Measurements from ENCODE around the gene SLC18A3. TPM values are rescaled to one million over a fixed set of nuclear protein-coding genes. Genes with fewer than 3 reads are reported as not detected.

SLC18A3 gene
- polyA plus RNA-seq, 1 of the 3 experiments (the other 2 are of a cell fraction) = 1.7 TPM

DNA sequence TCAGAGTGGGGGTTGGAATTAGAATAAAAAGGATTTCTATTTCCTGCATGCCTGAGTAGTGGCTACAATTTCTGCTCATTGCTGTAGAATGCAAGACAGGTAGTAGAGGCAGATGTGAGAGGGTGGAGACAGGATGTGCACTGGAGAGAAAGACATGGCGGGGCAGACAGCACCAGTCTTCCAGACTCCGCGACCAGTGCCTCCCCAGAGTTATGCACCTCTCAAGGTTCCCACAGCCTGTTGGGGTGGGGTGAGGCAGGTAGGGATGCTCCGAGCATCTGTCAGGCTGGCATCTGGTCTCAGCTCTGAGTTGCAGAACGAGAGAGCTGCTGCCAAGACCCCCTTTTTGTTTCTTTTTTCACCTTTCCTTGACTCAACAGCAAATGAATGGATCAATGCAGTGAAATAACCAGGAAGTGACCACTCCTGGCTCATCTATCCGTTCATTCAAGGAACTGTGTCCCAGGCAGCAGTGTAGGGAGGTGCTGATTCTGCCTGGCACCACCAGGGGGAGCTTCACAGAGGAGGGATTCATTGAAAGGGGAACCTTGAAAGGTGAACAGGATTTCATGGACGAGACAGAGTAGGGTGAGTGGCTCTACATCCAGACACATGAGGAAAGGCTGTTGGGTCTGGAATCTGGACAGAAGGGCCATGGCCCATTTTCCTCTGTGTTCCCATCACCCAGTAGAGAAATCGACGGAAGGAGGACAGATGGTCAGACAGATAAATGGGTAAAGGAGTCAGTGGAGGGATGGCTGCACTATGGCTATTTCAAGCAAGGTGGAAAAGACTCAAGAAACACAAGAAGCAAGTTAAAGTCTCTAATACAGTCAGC is 17.2 kb upstream of the SLC18A3 start:
- Histone ChIP-seq H3K4me3 (ENCODE audit: low read depth in 2 of 2, low read length in 1 of 2) (no peak overlapping the region; a peak in 1 of 4 replicates), H3K79me2 (ENCODE audit: insufficient read depth) (no peaks in the 10 kb centered on the region), H3K4me1 (ENCODE audit: control insufficient read depth in 1 of 2, insufficient read depth in 2 of 2, low read depth in 1 of 2, low read length in 1 of 2) (peaks cover 0 to 10% of the 10 kb centered on the region in 2 experiments; a peak in 1 of 4 replicates), H3K9ac (no peak overlapping the region), H3K4me2 (no peak overlapping the region), H3K9me3 (no peaks in the 10 kb centered on the region), H3F3A (replicated peaks; ENCODE audit: insufficient read depth) (no peaks in the 10 kb centered on the region), H3K27me3 (ENCODE audit: insufficient read depth) (no peaks in the 10 kb centered on the region), H2AFZ (ENCODE audit: low read depth) (no peak overlapping the region; the same call in 1 of the 2 replicates), H3K27ac (ENCODE audit: low read depth in 2 of 2, low read length in 1 of 2) (no peak overlapping the region), H4K20me1 (ENCODE audit: insufficient read depth) (no peaks in the 10 kb centered on the region), H3K9me2 (no peaks in the 10 kb centered on the region), H3K36me3 (replicated peaks in 1 of 2; ENCODE audit: control insufficient read depth in 1 of 2, insufficient read depth in 2 of 2, low read length in 1 of 2) (no peaks in the 10 kb centered on the region)
- CTCF ChIA-PET = interaction anchor here (0.6 to 4.0 kb wide), 51 partner anchors 9 to 937 kb away, joined by 3 to 32 read pairs (median 4); partner anchors contain the start of genes ERCC6 and OGDHL
- POLR2A ChIA-PET = no interaction called here
- TF ChIP-seq GATA2 (CRISPR knock-in tag; IDR thresholded peaks at IDR 0.05) = no peak
- TF ChIP-seq, protein P1, sequence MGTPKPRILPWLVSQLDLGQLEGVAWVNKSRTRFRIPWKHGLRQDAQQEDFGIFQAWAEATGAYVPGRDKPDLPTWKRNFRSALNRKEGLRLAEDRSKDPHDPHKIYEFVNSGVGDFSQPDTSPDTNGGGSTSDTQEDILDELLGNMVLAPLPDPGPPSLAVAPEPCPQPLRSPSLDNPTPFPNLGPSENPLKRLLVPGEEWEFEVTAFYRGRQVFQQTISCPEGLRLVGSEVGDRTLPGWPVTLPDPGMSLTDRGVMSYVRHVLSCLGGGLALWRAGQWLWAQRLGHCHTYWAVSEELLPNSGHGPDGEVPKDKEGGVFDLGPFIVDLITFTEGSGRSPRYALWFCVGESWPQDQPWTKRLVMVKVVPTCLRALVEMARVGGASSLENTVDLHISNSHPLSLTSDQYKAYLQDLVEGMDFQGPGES (IDR thresholded peaks at IDR 0.05; ENCODE audit: low read depth, low read length) = no peak
- TF ChIP-seq RCOR1 (IDR thresholded peaks at IDR 0.05; ENCODE audit: low read length) = 0 out of 2 replicates have a peak, but pooled peaks have one; percentile 8
- peak; percentile 72 for TF ChIP-seq RAD21 (IDR thresholded peaks at IDR 0.05; ENCODE audit: low read length)
- TF ChIP-seq FOSL2 (IDR thresholded peaks at IDR 0.05; ENCODE audit: borderline replicate concordance, low read depth) = no peak
- peak; percentile 85 for TF ChIP-seq SMC3 (IDR thresholded peaks at IDR 0.05; ENCODE audit: low read depth, low read length)
- peak; percentile 95 for TF ChIP-seq CTCF (IDR thresholded peaks at IDR 0.05)
- no peak for TF ChIP-seq TCF12 (IDR thresholded peaks at IDR 0.05)
- TF ChIP-seq, protein P2, sequence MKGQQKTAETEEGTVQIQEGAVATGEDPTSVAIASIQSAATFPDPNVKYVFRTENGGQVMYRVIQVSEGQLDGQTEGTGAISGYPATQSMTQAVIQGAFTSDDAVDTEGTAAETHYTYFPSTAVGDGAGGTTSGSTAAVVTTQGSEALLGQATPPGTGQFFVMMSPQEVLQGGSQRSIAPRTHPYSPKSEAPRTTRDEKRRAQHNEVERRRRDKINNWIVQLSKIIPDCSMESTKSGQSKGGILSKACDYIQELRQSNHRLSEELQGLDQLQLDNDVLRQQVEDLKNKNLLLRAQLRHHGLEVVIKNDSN (IDR thresholded peaks at IDR 0.05; ENCODE audit: borderline replicate concordance, low read depth) = no peak
- DNase-seq = peak; percentile 79
- 42% methylated on average over 9 of the region's 9 CpGs for WGBS (ENCODE audit: low lambda C conversion rate)

DNA sequence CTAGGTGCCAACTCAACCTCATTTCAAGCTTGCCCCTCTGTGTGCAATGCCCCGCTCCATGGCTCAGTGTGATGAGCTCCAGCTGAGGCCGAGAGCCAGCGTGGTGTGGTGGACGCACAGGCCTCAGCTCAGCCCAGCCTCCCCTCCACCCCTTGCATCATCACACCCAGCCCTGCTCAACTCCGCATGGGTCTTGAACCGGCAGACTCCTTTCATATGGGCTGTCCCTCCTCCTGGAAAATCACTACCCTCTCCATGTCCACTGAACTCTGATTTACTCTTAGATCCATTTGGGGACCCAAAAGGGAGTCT is 16.6 kb upstream of the SLC18A3 start:
- WGBS (ENCODE audit: low lambda C conversion rate) = 87% methylated on average over 6 of the region's 6 CpGs
- no peak for DNase-seq
- TF ChIP-seq RXRA (IDR thresholded peaks at IDR 0.05; ENCODE audit: borderline replicate concordance, low read depth) = no peak
- TF ChIP-seq, protein P3, sequence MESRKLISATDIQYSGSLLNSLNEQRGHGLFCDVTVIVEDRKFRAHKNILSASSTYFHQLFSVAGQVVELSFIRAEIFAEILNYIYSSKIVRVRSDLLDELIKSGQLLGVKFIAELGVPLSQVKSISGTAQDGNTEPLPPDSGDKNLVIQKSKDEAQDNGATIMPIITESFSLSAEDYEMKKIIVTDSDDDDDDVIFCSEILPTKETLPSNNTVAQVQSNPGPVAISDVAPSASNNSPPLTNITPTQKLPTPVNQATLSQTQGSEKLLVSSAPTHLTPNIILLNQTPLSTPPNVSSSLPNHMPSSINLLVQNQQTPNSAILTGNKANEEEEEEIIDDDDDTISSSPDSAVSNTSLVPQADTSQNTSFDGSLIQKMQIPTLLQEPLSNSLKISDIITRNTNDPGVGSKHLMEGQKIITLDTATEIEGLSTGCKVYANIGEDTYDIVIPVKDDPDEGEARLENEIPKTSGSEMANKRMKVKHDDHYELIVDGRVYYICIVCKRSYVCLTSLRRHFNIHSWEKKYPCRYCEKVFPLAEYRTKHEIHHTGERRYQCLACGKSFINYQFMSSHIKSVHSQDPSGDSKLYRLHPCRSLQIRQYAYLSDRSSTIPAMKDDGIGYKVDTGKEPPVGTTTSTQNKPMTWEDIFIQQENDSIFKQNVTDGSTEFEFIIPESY (IDR thresholded peaks at IDR 0.05; ENCODE audit: borderline replicate concordance, low read depth) = no peak
- TF ChIP-seq EZH2phosphoT487 (IDR thresholded peaks at IDR 0.05; ENCODE audit: borderline replicate concordance, low read depth) = no peak
- TF ChIP-seq GABPA (IDR thresholded peaks at IDR 0.05; ENCODE audit: low read depth) = no peak
- TF ChIP-seq JUND (IDR thresholded peaks at IDR 0.05) = no peak
- TF ChIP-seq TCF12 (IDR thresholded peaks at IDR 0.05) = no peak
- no peak for TF ChIP-seq RFX5 (IDR thresholded peaks at IDR 0.05; ENCODE audit: low read length)
- TF ChIP-seq TEAD4 (IDR thresholded peaks at IDR 0.05; ENCODE audit: borderline replicate concordance, insufficient read depth) = no peak
- TF ChIP-seq, protein P4, sequence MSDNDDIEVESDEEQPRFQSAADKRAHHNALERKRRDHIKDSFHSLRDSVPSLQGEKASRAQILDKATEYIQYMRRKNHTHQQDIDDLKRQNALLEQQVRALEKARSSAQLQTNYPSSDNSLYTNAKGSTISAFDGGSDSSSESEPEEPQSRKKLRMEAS (IDR thresholded peaks at IDR 0.05; ENCODE audit: low read depth) = no peak
- no peak for TF ChIP-seq USF2 (IDR thresholded peaks at IDR 0.05; ENCODE audit: borderline replicate concordance, low read depth, low read length)
- TF ChIP-seq NRF1 (IDR thresholded peaks at IDR 0.05; ENCODE audit: low read depth, low read length) = no peak
- no peak for TF ChIP-seq GATA2 (CRISPR knock-in tag; IDR thresholded peaks at IDR 0.05)
- TF ChIP-seq YY1 (IDR thresholded peaks at IDR 0.05; ENCODE audit: low read depth) = no peak

More for the DNA sequence above, 16.6 kb upstream of the SLC18A3 start:
- Histone ChIP-seq H3K27ac (ENCODE audit: low read depth in 2 of 2, low read length in 1 of 2) (no peak overlapping the region), H3K4me2 (no peak overlapping the region), H2AFZ (ENCODE audit: low read depth) (no peak overlapping the region), H3K79me2 (ENCODE audit: insufficient read depth) (no peaks in the 10 kb centered on the region), H4K20me1 (ENCODE audit: insufficient read depth) (no peaks in the 10 kb centered on the region), H3K4me1 (ENCODE audit: control insufficient read depth in 1 of 2, insufficient read depth in 2 of 2, low read depth in 1 of 2, low read length in 1 of 2) (peaks cover 0 to 10% of the 10 kb centered on the region in 2 experiments; a peak in 1 of 4 replicates), H3K9me3 (no peaks in the 10 kb centered on the region), H3F3A (replicated peaks; ENCODE audit: insufficient read depth) (no peaks in the 10 kb centered on the region), H3K36me3 (replicated peaks in 1 of 2; ENCODE audit: control insufficient read depth in 1 of 2, insufficient read depth in 2 of 2, low read length in 1 of 2) (no peaks in the 10 kb centered on the region), H3K9me2 (no peaks in the 10 kb centered on the region), H3K9ac (no peak overlapping the region), H3K4me3 (ENCODE audit: low read depth in 2 of 2, low read length in 1 of 2) (no peak overlapping the region), H3K27me3 (ENCODE audit: insufficient read depth) (no peaks in the 10 kb centered on the region)
- POLR2A ChIA-PET = no interaction called here
- CTCF ChIA-PET = interaction anchor here (0.6 to 4.0 kb wide), 48 partner anchors 8 to 937 kb away, joined by 3 to 32 read pairs (median 4); partner anchors contain the start of genes ERCC6 and OGDHL
